Stimulated activated CD8-positive, alpha-beta memory T cell treated with anti-CD3 and anti-CD28 coated beads, Interleukin-4, amount 100 ng/mL, for 24 hours (primary cell): Measurements from ENCODE around the gene UMPS.
A peak's percentile ranks its signal among the peaks of the same experiment; 100 is the strongest.
"Not testable (repeated sequence)": the region's sequence is repeated elsewhere in the genome, so short reads cannot be mapped to it uniquely, and the experiment has no call there.

Experiments used
- DNase-seq: peaks from one replicate; pipeline ENCODE4 v3.0.0-alpha.2; 2020; ENCODE audit warnings: low read depth

Gene UMPS

DNA sequence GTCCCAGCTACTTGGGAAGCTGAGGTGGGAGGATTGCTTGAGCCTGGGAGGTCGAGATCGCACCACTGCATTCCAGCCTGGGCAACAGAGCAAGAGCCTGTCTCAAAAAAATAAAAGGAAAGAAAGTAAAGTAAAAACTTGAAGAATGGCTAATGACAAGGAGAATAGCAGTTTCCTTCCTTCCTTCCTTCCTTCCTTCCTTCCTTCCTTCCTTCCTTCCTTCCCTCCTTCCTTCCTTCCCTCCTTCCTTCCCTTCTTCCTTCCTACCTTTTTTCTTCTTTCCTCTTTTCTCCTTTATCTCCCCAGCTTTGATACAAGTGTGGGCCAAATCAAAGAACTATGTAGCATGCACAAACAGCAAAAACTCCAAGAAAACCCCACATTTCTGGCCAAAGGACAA lies 23.0 kb upstream of the UMPS start:
- DNase-seq = not testable (repeated sequence)

DNA sequence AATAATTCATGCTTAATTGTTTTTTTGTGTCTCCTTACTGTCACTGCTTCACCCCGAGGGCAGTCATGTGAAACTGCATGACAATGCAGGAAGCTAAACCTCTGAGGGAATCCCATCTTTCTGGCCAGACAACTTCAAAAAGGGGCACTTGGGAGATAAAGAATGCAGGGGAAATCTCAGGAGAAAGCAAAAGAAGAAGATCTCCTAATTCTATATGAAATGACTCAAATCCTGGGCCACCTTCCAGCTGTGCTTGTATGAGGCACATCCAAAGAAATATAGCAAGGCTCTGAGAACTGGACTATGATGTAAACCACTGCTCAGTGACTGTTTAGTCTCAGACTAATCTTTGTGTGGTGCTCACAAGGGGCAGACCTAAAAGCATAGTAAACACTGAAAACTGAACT lies 22.6 kb upstream of the UMPS start:
- no peak for DNase-seq

DNA sequence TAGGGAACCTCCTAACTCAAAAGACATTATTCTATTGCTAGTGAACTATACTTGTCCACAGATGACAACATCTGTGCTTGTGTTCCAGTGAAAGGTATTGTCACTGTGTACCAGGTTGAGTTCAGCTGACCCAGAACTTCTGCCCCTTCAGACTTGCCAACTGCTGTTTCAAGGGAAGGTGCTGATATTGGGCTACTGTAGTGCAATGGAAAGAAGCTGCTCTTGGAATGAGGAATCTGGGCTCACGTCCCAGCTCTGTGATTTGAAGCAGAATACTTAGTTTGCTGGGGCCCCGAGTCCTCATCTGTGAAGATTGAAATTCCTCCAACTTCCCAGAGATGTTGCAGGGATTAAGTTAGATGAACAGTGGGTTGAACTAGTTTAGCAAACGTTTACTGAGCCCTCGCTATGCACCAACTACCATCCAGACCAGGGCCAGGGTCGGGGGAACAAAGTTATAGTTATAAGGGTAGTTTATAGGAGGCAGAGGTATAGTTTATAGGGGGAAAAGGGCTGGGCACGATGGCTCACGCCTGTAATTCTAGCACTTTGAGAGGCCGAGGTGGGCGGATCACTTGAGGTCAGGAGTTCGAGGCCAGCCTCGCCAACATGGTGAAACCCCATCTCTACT lies 15.9 kb upstream of the UMPS start:
- DNase-seq = no peak

DNA sequence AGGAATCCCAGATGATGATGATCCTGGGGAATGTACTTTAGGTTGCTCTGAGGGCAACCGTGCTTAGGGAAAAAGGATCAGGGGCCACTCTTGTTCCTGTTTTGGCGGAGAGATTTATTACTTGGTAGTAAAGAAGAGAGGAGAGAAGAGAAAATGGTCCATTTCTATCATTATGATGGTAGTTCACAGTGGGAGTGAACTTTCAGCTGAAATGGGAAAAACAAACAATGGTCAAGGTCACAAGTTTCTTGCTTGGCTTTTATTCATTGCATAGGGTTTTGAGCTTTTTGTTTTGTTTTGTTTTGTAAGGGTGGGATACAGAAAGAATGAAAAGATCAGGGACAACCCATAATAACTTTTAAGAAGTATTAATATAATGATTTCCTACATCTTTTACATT lies 7.7 kb upstream of the UMPS start:
- no peak for DNase-seq

DNA sequence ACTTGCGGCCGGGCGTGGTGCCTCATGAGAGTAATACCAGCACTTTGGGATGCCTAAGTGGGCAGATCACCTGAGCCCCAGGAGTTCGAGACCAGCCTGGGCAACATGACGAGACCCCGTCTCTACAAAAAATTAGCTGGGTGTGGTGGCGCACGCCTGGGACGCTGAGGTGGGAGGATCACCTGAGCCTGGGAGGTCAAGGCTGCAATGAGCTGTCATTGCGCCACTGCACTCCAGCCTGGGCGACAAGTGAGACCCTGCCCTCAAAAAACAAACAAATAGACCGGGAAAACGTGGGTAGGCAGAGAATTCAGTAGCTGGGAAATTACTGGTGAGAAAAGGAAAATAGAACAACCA lies 667 bp downstream of the UMPS start:
- no peak for DNase-seq

DNA sequence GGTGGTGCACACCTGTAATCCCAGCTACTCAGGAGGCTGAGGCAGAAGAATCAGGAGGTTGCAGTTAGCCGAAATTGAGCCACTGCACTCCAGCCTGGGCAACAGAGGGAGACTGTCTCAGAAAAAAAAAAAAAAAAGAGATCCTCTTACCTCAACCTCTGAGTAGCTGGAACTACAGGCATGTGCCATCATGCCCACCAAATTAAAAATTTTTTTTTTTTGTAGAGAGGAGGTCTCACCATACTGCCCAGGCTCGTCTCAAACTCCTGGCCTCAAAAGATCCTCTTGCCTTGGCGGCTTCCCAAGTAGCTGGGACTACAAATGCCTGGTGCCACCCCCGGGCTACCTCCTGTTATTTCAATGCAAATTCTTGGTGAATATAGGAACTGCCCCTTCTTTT lies 1.5 kb downstream of the UMPS start:
- no peak for DNase-seq

DNA sequence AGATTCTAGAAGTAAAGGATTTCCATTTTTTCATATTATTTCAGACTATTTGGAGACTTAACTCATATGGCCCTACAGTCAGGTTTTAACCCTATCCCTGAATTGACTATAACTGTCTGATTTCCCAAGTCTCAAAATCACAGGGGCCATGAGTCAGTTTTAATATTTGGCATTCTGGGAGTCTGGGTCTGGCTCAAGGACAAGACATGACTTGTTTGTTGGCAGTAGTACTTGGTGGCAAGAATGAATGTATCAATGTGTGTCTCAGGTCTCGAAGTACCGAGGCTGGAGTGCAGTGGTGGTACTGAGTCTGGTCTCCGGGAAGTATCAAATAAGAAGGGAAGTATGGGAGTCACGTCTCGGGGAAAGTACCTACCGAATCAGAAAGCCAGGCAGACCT lies 10.8 kb downstream of the UMPS start:
- no peak for DNase-seq

DNA sequence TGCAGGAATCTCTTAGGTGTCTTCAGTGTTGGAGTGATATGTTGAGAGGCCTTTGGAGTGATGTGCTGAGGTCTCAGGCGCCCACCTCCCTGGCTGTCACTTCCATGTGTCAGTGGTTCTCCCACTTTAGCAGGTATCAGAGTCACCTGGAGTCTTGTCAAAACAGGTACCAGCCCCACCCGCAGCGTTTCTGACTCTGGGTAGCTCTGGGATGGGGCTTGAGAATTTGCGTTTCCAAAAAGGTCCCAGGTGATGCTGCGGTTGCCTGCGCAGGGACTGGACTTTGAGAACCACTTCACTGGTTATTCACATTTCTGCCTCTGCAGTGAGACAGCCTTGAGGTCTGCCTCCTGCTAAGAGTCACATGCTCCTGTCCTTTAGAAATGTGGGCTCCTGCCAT lies 15.5 kb downstream of the UMPS start:
- DNase-seq = no peak

DNA sequence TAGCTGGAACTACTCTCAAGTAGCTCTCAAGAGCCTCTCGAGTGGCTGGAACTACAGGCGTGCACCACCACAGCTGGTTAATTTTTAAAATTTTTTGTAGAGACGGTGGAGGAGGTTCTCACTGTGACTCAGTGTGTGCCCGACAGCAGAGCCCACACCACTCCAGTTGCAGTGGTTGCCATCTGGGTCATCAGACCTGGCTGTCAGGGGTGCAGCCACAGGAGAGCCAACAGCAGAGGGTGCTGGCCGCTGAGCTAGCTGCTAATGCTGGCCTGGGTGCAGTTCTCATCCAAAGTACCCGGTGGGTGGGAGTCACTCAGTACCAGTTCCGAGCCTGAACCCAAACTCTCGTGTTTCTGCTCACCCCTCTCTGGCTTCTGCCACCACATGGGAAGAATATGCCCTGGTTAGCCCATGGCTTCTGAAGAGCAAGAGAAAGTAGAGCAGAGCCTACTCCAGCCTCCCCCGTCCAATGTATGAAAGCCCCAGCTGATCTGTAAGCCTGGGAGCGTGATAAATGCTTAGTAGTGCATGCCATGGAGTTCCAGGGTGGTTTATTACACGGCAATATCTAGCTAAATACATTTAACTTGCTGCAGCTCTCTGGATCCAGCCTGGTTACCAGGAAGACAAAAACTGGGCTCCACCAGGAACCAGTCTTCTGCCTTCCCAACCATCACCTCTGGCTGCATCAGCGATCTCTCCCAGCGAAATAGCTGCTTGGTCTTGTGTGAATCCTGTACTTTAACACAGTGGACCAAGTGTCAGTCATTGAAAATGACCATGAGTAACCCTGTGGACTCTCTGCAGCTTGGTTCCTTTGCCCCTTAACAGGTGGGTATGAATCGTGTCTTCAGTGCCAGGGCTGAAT lies 17.1 kb downstream of the UMPS start:
- no peak for DNase-seq

DNA sequence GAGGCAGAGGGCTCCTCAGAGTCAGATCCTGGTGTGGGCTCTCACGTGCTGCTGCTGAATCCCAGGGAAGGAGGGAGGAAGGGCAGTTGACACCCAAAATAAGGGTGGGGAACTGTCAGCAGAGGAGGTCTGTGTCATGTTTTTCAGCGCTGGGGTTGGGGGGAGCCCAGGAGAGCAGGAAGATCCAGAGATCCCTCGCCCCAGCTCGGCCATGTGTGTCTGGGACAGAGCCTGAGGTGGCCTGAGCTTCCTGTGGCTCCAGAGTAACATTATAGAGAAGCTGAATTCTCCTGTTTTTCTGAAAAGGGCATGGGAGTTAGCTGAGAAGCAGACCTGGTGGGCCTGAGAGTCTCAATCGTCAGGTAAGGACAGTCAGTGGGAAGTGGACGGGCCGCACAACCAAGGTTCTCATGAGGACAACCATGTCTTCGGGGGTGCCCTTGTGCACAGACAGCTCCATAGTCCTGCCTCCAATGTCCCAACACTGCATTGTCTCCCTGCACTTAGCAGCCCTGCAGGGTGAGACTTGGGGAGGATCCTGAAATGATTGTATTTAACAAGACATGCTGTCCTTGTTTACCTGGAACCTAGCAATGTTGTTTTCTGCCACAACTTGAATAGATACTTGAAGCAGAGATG lies 18.4 kb downstream of the UMPS start:
- DNase-seq = no peak

DNA sequence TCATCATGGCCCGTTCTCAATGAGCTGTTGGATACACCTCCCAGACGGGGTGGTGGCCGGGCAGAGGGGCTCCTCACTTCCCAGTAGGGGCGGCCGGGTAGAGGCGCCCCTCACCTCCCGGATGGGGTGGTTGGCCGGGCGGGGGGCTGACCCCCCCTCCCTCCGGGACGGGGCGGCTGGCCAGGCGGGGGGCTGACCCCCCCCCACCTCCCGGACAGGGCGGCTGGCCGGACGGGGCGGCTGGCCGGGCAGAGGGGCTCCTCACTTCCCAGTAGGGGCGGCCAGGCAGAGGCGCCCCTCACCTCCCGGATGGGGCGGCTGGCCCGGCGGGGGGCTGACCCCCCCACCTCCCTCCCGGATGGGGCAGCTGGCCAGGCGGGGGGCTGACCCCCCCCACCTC lies 19.6 kb downstream of the UMPS start:
- not testable (repeated sequence) for DNase-seq

DNA sequence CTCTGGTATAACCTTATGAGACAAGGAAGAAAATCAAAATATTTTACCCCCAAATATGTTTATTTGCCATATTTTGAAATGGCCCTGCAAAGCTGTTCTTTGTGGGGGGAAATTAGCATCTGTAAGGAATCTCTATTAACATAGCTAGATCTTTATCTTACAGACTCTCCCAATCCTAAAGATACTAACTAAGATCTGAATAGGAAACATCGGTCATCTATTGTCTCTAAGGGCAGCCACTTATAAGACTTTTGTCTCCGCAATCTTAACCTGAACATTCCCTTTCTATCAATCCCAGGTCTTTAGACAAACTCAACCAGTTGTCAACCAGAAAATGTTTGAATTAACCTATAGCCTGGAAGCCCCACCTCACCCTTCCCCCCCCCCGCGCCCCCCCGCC lies 21.2 kb downstream of the UMPS start:
- DNase-seq = no peak

DNA sequence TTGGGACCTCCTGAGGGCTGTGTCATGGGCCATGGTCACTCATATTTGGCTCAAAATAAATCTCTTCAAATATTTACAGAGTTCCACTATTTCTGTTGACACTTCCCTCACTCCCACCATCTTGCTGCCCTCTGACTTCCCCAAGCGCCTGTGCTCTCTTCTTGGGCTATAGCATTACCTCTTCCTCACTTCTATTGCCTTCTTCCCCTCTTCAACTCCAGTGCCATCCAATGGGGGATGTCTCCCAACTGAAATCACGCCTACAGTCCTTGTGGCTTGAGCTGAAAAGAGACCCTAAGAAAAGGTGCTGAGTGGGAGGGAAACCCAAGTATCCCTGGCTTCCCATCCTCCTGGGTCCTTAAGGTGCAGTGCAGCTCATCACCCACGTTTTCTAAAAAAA lies 21.8 kb downstream of the UMPS start:
- DNase-seq = no peak

DNA sequence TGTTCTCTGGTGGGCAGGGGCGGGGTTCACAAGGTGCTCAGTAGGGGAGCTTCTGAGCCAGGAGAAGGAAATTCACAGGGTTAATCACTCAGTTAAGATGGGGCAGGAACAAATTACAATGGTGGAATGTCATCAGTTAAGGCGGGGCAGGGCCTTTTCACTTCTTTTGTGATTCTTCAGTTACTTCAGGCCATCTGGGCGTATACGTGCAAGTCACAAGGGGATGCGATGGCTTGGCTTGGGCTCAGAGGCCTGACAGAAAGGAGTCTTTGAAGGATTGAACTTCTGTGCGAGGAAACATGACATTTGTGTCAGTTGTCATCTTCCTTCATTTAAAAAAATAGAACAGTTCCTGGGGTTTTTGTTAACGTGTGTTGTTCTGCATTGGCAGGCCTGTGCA lies 27.7 kb downstream of the UMPS start:
- DNase-seq = not testable (repeated sequence)

DNA sequence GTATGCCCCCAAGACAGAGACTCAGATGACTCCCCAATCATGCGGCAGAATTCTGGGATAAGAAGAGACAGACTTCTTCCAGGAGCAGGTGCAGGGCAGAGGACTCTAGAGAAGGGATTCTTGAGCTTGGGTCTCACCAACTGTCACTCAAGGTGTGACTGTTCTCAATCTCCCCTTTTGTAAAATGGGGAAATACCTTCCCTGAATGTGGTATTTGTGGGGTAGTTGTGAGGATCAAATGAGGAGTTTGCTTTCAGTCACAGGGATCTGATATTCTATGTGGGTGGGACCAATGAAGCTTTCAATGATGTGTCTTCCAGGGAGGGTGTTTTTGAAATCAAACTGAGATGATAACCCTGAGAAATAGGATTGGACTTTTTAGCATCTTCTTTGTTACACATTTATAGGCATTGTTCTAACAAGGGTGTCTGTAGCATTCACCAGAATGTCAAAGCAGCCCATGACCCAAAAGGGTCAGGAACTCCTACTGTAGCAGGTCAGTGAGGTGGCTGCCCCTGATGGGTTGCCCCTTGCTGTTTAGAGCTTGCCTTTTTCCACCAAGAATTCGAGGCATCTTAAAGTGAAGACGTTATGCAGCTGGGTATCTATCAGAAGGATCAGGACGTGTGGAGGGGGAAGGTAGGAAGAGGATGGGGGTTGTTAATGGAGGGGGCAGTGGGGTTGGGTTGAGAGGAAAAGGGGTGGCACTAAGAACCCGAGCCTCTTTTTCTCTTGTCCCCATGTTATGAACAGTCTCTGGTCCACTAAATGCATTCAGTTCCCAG lies 28.8 kb downstream of the UMPS start:
- no peak for DNase-seq

DNA sequence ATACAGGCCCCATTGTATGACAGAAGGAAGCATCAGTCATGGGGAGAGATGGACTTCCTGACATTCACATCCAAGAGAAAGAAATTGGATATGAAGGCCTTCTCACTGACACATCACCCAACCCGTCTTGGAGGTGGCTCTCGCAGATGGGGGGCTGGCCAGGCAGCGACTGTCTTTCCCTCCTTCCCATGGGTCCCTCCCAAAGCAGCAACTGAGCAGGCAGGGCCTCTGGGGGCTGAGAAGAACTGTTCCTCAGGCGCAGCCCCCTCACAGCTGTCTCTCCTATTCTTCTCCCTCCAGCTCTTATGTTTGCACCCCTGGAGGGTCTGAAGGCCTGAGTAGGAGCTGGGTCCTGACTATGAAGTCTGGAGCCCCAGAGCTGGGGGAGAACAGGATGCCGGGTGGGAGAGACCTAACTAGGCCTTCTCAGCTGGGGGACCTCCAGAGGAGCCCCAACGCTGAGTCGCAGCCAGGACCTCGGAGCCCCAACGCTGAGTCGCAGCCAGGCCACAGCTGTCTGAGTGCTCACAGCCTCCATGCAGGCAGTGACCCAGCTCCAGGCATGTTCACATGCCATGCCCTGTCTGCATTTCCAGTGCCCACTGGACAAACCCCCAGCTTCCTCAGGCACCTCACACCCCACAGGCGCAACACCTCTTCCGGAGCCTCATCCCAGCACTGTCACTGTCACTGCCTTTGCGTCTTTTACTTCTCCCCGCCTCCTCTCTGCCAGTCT lies 29.6 kb downstream of the UMPS start:
- DNase-seq = no peak

DNA sequence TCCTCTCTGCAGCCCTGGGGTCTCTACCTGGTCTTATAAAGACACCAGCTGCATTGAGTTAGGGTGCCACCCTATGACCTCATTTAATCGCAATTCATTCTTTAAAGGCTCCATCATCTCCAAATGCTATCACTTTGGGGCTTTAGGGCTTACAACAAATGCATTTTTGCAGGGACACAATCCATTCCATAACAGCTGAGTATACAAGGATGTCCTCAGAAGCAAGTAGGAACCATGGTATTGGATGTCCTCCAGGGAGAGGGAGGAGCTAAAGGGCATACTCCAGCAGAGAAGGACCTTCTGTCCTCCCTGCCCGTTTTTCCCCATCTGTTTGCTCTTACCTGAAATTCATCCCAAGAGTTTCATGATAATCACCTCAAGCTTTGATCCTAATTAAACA lies 30.3 kb downstream of the UMPS start:
- DNase-seq = no peak

DNA sequence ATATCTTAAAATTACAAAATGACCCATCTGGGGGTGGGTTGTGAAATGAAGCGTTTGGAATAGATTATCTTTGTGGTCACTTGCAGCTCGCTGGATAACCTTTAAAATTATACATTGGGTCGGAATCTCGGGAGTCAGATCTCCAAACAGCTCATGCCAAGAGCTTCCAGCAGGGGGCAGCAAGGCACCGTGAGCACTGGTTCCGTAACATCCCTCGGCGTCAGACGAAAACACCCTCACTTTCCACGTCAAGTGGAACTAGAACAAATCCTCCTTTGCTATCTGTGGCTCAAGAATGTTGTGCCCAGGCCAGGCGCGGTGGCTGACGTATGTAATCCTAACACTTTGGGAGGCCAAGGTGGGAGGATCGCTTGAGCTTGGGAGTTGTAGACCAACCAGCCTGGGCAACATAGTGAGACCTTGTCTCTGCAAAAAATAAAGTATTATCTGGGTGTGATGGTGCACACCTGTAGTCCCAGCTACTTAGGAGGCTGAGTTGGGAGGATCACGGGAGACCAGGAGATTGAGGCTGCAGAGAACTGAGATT lies 31.1 kb downstream of the UMPS start:
- DNase-seq = peak; percentile 61

DNA sequence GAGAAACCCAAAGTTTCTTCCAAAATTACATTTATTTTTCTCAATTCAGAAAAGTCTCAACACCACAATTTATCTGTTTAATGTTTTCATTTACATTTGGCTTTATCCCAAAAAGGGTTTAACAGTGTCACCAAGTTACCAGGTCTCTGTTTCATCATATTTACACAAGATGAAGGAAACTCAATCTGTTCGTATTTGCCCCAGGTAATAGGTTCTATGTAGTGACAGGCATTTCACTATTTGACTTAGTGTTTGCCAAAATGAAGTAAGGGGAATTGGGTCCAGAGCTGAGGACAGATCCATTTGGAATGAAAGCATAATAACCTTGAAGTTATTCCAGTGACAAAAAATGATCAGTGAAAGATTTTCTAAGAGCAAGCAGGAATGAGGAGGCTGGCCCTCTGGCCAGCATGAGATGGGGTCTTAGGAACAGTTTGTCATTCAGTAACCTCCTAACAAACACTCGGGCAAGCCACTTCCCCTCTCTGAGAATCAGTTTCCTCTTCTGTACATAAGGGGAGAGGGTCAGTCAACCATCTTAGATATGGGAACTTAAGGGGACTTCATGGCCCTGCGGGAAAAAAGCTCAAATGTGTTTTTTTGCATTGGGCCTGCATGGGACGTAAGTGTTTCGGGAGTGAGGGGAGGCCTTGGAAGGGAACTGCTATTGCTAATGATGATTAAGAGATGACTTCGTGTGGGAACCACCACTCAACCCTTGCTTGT lies 31.8 kb downstream of the UMPS start:
- DNase-seq = no peak

DNA sequence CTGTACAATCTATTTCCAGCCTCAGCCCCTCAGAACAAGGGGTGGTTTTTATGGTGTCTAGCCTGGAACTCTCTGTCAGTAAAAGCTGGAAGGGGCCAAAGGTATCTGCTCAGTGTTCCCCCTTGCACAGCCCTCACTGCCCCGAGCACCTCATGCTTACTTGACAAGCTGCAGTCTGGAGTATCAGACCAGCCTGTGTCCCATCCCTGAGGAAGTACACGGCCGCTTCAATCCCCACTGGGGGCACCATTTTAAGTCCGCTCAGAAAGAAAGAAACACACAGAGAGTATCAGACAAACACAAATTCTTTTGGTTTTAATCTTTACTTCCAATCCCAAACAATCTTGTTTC lies 32.4 kb downstream of the UMPS start:
- no peak for DNase-seq

DNA sequence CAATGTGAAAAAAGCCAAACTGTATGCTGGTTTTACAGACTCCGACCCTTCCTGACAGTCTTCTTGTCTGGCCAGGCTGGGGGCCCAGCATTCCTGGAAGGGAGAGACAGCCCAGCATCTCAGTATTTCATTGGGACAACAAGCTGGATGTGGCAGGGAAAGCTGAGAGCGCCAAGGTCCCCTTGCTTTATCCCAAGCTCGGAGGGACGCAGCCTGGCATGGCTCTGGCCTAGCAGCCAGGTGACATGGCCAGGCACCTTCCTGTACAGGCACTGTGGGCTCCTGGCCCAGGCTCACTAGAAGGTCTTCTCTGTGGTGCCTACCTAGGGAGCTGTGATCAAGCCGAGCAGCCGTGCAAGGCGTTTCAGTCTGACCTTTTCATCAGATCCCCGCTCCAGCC lies 33.0 kb downstream of the UMPS start:
- no peak for DNase-seq
